CD14-positive monocyte (primary cell): Measurements from ENCODE around the gene AFF3. TPM values are rescaled to one million over a fixed set of nuclear protein-coding genes. Genes with fewer than 3 reads are reported as not detected.

ENCODE experiments used
- DNase-seq, 3 donors: peaks; one replicate each; pipeline ENCODE4 v3.0.0-alpha.2; 2011 to 2022
- H2AFZ ChIP-seq: 2 replicates; pipeline ENCODE4 v1.6.0; 2012; ENCODE audit warnings: mild to moderate bottlenecking, low read depth, low read length, inconsistent platforms; ENCODE audit not compliant: insufficient read depth, poor library complexity, severe bottlenecking
- H3K27ac ChIP-seq, 2 donors: 1 replicate in 1 of 2; 2 replicates in 1 of 2; pipeline ENCODE4 v1.5.1; 2012 to 2013; ENCODE audit warnings: low read length in 2 of 2, control low read depth in 1 of 2, inconsistent platforms in 1 of 2, low read depth in 1 of 2, mild to moderate bottlenecking in 1 of 2
- H3K27me3 ChIP-seq, 2 donors: one replicate each; pipeline versions ENCODE4 v1.6.0 to v1.6.1; 2011 to 2013; ENCODE audit warnings: low read length in 2 of 2; ENCODE audit not compliant: control insufficient read depth in 2 of 2, insufficient read depth in 2 of 2
- H3K36me3 ChIP-seq, 2 donors: replicated peaks in 1 of 2; 1 replicate in 1 of 2; 2 replicates in 1 of 2; pipeline versions ENCODE4 v1.5.1 to v1.6.1; 2012 to 2013; ENCODE audit warnings: low read length in 2 of 2, control low read depth in 1 of 2, inconsistent platforms in 1 of 2, mild to moderate bottlenecking in 1 of 2; ENCODE audit not compliant: insufficient read depth in 2 of 2, control insufficient read depth in 1 of 2
- H3K4me1 ChIP-seq, 2 donors: 1 replicate in 1 of 2; 2 replicates in 1 of 2; pipeline versions ENCODE4 v1.5.1 to v1.6.1; 2012 to 2013; ENCODE audit warnings: low read length in 2 of 2, control low read depth in 1 of 2, inconsistent platforms in 1 of 2, mild to moderate bottlenecking in 1 of 2, moderate library complexity in 1 of 2; ENCODE audit not compliant: insufficient read depth in 2 of 2, control insufficient read depth in 1 of 2
- H3K4me2 ChIP-seq: replicated peaks from 2 replicates; pipeline ENCODE3; 2012; ENCODE audit warnings: low read length, moderate library complexity, mild to moderate bottlenecking; ENCODE audit not compliant: poor library complexity, severe bottlenecking; ENCODE audit errors: extremely low read depth
- H3K4me3 ChIP-seq, 3 experiments: fragments of 200-600 bp in 1 of 3; sonication (generic) in 1 of 3; replicated peaks in 1 of 3; 1 replicate in 2 of 3; 2 replicates in 1 of 3; pipeline ENCODE4 v1.5.1; 2011 to 2013; ENCODE audit warnings: low read length in 3 of 3, mild to moderate bottlenecking in 3 of 3, control low read depth in 2 of 3, low read depth in 2 of 3, inconsistent platforms in 1 of 3, moderate library complexity in 1 of 3
- H3K79me2 ChIP-seq: 2 replicates; pipeline ENCODE4 v1.6.0; 2012; ENCODE audit warnings: mild to moderate bottlenecking, control low read depth, inconsistent platforms, low read length, moderate library complexity; ENCODE audit not compliant: insufficient read depth
- H3K9ac ChIP-seq: 2 replicates; pipeline ENCODE4 v1.6.0; 2017; ENCODE audit warnings: low read length, mild to moderate bottlenecking; ENCODE audit not compliant: insufficient read depth, poor library complexity, severe bottlenecking
- H3K9me3 ChIP-seq, 2 donors: replicated peaks in 1 of 2; 1 replicate in 1 of 2; 2 replicates in 1 of 2; pipeline versions ENCODE4 v1.5.1 to v1.6.1; 2012 to 2013; ENCODE audit warnings: low read length in 2 of 2, control low read depth in 1 of 2; ENCODE audit not compliant: control insufficient read depth in 1 of 2, insufficient read depth in 1 of 2
- H4K20me1 ChIP-seq: 2 replicates; pipeline ENCODE4 v1.6.0; 2012; ENCODE audit warnings: mild to moderate bottlenecking, low read length, control low read depth, moderate library complexity; ENCODE audit not compliant: insufficient read depth
- H3K27ac Mint-ChIP-seq, 7 donors: one replicate each; pipeline ENCODE4 v1.8.0; 2020; ENCODE audit warnings: mild to moderate bottlenecking in 7 of 7, mixed read lengths in 7 of 7, moderate library complexity in 6 of 7, inconsistent platforms in 2 of 7
- H3K27me3 Mint-ChIP-seq, 3 donors: one replicate each; pipeline ENCODE4 v1.8.0; 2021 to 2022; ENCODE audit warnings: low read depth in 3 of 3, mild to moderate bottlenecking in 3 of 3, mixed read lengths in 3 of 3, moderate library complexity in 3 of 3, inconsistent platforms in 1 of 3
- H3K36me3 Mint-ChIP-seq, 2 donors: one replicate each; pipeline ENCODE4 v1.8.0; 2020; ENCODE audit warnings: mixed read lengths in 2 of 2, inconsistent platforms in 1 of 2, mild to moderate bottlenecking in 1 of 2
- H3K4me1 Mint-ChIP-seq: one replicate; pipeline ENCODE4 v1.8.0; 2020; ENCODE audit warnings: mild to moderate bottlenecking, mixed read lengths
- H3K4me3 Mint-ChIP-seq, 2 donors: one replicate each; pipeline ENCODE4 v1.8.0; 2020; ENCODE audit warnings: mild to moderate bottlenecking in 2 of 2, mixed read lengths in 2 of 2, moderate library complexity in 1 of 2
- H3K9me3 Mint-ChIP-seq, 7 donors: one replicate each; pipeline ENCODE4 v1.8.0; 2020 to 2022; ENCODE audit warnings: mixed read lengths in 7 of 7, mild to moderate bottlenecking in 6 of 7, moderate library complexity in 6 of 7, inconsistent platforms in 2 of 7
- WGBS: methylation state at CpG from one replicate; pipeline ENCODE4 v1.1.5; 2013; ENCODE audit warnings: missing lambda C conversion rate; ENCODE audit not compliant: insufficient coverage; 5-methylcytosine and 5-hydroxymethylcytosine counted together
- intact Hi-C, 2 donors: fragments of 100-400 bp; cut with micrococcal nuclease; formaldehyde crosslinking; loops; one replicate each; pipeline versions ENCODE4 v1.15.0 to v1.15.1; 2023
- polyA plus RNA-seq, 3 donors: library from polyadenylated mRNA; depleted of rRNA in 1 of 3; unstranded in 2 of 3; stranded (reverse) in 1 of 3; fragments of 300-500 nt in 2 of 3; fragments of >200 nt in 1 of 3; fragmentation: Illumina TruSeq in 2 of 3; gene quantifications; 1 replicate in 2 of 3; 2 replicates in 1 of 3; pipeline ENCODE4 v1.2.3, GENCODE V29; 2012 to 2021
- TF ChIP-seq, protein P1 (sequence below): fragments of 200-600 bp; IDR thresholded peaks from one replicate; pipeline ENCODE4 v1.8.0; 2022; ENCODE audit warnings: antibody characterized with exemption, mild to moderate bottlenecking

AFF3 gene
- polyA plus RNA-seq, 3 donors: 0.17 to 4.1 (median 0.49) TPM

DNA sequence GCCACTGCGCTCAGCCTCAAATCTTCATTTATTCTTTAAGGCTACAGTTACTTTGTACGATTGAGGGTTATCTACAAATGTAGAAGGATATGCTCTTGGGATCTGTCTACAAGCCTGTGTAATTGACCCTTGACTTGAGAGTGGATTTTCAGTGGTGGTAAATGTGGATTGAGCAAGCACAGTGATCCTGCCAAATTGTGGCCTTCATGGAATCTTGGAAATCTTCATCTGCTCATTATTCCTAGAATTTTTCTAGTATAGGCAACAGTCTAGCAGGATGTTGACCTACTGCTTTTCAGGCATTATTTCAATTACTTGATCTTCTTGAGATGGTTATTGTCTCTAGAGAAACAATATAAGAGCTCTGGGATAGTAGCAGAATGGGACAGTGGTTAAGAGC lies 426.4 kb downstream of the AFF3 start:
- TF ChIP-seq, protein P1, sequence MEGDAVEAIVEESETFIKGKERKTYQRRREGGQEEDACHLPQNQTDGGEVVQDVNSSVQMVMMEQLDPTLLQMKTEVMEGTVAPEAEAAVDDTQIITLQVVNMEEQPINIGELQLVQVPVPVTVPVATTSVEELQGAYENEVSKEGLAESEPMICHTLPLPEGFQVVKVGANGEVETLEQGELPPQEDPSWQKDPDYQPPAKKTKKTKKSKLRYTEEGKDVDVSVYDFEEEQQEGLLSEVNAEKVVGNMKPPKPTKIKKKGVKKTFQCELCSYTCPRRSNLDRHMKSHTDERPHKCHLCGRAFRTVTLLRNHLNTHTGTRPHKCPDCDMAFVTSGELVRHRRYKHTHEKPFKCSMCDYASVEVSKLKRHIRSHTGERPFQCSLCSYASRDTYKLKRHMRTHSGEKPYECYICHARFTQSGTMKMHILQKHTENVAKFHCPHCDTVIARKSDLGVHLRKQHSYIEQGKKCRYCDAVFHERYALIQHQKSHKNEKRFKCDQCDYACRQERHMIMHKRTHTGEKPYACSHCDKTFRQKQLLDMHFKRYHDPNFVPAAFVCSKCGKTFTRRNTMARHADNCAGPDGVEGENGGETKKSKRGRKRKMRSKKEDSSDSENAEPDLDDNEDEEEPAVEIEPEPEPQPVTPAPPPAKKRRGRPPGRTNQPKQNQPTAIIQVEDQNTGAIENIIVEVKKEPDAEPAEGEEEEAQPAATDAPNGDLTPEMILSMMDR: no peak
- Histone ChIP-seq H4K20me1 (no peaks in the 10 kb centered on the region), H3K4me2 (no peak overlapping the region), H3K4me3 (no peak overlapping the region), H3K79me2 (no peaks in the 10 kb centered on the region), H3K9ac (no peak overlapping the region), H3K36me3 (no peaks in the 10 kb centered on the region), H3K27me3 (no peaks in the 10 kb centered on the region), H3K27ac (no peak overlapping the region), H3K9me3 (no peaks in the 10 kb centered on the region), H2AFZ (no peak overlapping the region), H3K4me1 (no peaks in the 10 kb centered on the region)
- H3K36me3 Mint-ChIP-seq: peaks cover 0 to 4% of the 10 kb centered on the region in 2 donors
- DNase-seq: no peak
- WGBS: no CpG with 5 or more reads among the region's 2 CpGs
- no peaks in the 10 kb centered on the region for H3K27me3 Mint-ChIP-seq
- intact Hi-C loops: no loop called here
- no peaks in the 10 kb centered on the region for H3K4me1 Mint-ChIP-seq
- H3K27ac Mint-ChIP-seq: no peak overlapping the region
- H3K4me3 Mint-ChIP-seq: no peak overlapping the region
- peaks cover 0 to 4% (median 3%) of the 10 kb centered on the region in 7 donors for H3K9me3 Mint-ChIP-seq

DNA sequence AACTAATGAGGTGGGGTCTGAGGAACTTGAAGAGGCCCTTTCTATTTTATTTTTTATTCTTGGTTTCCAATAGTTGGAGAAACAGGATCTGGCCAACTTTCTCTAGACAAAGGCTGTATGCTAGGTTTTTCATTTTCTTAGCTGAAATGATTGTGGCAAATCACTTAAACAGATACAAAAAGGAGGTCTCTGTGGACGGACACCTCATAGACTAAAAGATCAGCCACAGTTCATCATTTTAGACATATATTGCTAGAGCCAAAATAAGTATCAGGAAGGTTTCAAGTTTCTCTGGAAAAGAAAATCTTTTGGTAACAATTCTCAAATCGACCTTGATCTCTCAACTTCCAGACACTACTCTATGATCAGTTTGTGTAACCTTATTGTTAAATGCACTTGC lies 428.0 kb downstream of the AFF3 start:
- Histone ChIP-seq H2AFZ (peak overlapping the region; percentile 10), H3K36me3 (no peaks in the 10 kb centered on the region), H3K79me2 (no peaks in the 10 kb centered on the region), H3K4me2 (no peak overlapping the region), H3K27ac (no peak overlapping the region), H3K4me3 (no peak overlapping the region), H3K4me1 (no peaks in the 10 kb centered on the region), H3K27me3 (no peaks in the 10 kb centered on the region), H3K9ac (no peak overlapping the region), H4K20me1 (no peaks in the 10 kb centered on the region), H3K9me3 (no peaks in the 10 kb centered on the region)
- Mint-ChIP-seq H3K27ac (no peak overlapping the region), H3K4me1 (no peaks in the 10 kb centered on the region), H3K4me3 (no peak overlapping the region), H3K9me3 (peaks cover 0 to 2% (median 0%) of the 10 kb centered on the region in 7 donors), H3K27me3 (no peaks in the 10 kb centered on the region), H3K36me3 (peaks cover 0 to 2% of the 10 kb centered on the region in 2 donors)
- TF ChIP-seq, protein P1: no peak
- no peak for DNase-seq
- intact Hi-C loops: no loop called here
- WGBS: no CpG with 5 or more reads among the region's 2 CpGs
